HG03064 (cell line): ENCODE data around the gene NEGR1.

Experiments
- ATAC-seq: cut with Tn5 transposase; IDR thresholded peaks from one replicate; pipeline ENCODE4 v1.9.1; 2021; ENCODE audit warnings: low read depth; ENCODE audit not compliant: unreplicated experiment

Gene NEGR1

DNA sequence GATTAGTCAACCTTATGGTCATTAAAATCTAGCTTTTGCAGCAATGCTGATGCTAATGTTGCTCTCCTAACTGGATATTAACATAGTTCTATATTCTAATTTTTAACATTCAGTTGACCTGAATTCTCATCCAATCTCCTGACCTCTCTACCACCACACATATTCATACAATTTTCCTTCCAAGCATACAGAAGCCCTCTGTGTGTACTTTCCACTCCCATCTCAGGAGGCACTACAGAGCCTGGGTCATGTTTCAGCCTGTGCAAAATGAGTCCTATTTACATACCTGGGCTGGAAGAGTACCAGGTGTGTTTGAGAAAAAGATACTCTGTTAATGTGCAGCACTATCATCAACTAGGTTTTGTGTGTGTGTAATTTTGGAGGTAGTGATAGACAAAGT lies 486.3 kb downstream of the NEGR1 start:
- ATAC-seq, result no peak

- no peak for ATAC-seq
Measured at GRCh38 chr1:71792264-71792663, 490.1 kb downstream of the NEGR1 start.

DNA sequence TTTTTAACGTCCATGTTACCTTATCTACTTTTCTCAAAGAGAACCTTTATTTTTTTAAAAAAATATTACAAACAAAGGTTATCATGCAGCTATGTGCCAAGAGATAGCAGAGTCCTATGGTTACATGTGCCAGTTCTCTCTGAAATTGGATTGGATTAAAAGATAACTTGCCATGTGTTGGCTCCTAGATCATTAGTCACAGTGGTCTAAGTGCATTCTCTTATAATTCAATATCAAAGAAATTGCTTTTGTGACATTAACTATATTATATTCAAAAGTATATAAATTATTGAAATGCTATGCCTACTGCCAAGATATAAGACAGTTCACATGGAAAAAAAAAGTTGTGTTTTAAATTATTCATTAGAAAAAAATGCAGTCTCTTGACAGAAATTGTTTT lies 494.2 kb downstream of the NEGR1 start:
- no peak for ATAC-seq

DNA sequence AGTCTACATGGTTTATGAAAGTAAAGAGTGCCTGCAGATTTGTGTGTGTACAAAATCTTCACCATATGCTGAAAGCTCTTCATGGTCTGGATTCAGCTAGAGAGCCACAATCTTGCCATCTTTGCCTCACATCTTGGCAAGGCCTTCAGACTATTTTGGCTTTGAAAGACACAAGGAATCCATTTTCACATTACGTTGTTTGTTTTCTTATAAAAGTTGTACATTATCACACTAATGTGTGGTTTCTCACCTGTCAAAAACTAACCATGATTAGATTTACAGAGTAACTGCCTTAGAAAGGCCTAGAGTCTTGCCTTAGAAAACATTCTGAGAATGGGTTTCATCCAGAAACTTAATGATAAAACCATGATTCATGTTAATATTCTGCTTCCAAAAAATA lies 494.6 kb downstream of the NEGR1 start:
- no peak for ATAC-seq

DNA sequence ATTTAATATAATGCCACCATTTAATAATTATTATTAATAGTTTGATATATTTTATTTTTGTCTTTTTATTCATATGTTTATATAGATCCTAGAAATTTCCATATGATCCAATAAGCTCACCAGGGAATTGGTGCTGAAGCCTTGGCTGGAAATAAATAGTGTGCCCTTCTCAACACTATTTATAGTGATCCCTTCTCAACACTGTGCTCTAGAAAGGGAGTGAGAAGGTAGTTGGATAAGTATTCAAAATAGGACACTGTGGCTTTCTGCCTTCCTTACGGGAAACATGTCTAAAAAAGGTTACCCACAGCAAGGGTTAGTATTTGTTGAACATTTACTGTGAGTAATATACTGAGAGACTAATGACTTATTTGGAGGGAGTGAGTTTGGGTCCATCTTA lies 496.1 kb downstream of the NEGR1 start:
- ATAC-seq, result no peak

- ATAC-seq, result no peak
Measured at GRCh38 chr1:71785450-71785849, 496.9 kb downstream of the NEGR1 start.

GRCh38 chr1:71785000-71785399 lies 497.3 kb downstream of the NEGR1 start:
- ATAC-seq, result no peak

GRCh38 chr1:71784241-71784640 lies 498.1 kb downstream of the NEGR1 start:
- ATAC-seq, result no peak

- ATAC-seq, result no peak
Measured at GRCh38 chr1:71783071-71783470, 499.3 kb downstream of the NEGR1 start.

GRCh38 chr1:71781450-71781849 lies 500.9 kb downstream of the NEGR1 start:
- ATAC-seq, result no peak

DNA sequence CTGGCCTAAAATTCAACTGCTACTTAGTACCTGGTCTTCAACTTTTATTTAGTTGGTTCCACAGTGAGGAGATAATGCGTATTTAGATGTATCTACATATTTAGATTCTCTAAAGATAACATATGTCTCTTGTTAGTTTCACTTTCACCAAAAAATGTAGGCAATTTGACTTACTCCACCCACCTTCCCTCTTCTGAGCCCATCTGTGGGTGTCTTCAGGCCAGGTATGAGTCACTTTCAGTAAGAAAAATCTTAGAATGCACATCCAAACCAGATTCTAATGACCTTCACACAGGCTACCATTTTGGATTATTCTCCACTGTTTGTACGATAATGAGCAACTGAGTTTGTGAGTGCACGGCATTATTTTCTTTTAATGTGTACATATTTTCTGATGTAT lies 501.7 kb downstream of the NEGR1 start:
- no peak for ATAC-seq

- no peak for ATAC-seq
Measured at GRCh38 chr1:71778940-71779339, 503.4 kb downstream of the NEGR1 start.

GRCh38 chr1:71777094-71777493 lies 505.2 kb downstream of the NEGR1 start:
- ATAC-seq, result no peak

- ATAC-seq, result no peak
Measured at GRCh38 chr1:71774705-71775104, 507.6 kb downstream of the NEGR1 start.

DNA sequence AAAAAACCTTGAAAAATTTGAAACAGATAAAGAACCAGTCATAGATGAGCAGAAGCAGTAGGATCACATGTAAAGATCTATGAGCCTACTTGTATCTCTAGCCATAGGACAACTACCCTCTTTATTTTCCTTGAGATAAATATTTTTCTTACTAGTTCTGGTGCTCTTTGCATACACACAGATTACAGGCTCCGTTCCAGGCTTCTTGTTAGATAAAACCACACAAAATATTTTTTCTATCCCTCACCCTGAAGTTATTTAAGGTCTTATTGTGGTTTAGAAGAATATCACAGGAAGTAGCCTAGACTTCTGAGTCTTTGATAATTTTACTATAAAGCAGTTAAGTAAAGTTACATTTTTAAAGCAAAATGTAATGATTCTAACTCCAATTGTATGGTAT lies 512.2 kb downstream of the NEGR1 start:
- no peak for ATAC-seq

- no peak for ATAC-seq
Measured at GRCh38 chr1:71766748-71767147, 515.6 kb downstream of the NEGR1 start.

DNA sequence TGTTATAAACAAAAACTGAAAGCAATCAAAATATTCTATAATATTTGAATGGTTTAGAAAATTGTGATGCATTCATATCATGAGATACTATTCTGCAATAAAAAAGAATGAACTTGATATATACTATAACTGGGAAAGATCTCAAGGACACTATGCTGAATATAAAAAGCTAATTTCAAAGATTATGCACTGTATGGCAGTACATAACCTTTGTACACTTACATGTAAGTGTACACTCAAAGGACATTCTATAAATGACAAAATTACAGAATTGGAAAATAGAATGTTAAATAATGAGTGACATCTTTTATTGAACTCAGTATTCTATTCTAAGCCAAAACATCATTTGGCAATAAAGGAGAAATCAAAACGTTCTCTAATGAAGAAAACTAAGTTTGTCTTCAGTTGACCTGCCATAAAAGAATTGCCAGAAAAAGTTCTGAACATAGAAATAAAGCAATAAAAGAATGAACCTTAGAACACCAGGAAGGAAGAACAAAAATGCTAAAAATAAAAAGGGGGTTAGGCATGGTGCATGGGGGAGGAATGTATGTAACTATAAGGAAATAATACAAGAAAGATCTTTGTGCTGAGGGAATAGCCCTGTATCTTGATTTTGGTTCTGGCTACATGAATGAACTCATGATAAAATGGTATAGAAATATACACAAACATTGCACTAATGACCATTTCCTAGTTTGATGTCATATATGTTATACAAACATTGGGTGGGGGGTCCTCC lies 519.7 kb downstream of the NEGR1 start:
- no peak for ATAC-seq

DNA sequence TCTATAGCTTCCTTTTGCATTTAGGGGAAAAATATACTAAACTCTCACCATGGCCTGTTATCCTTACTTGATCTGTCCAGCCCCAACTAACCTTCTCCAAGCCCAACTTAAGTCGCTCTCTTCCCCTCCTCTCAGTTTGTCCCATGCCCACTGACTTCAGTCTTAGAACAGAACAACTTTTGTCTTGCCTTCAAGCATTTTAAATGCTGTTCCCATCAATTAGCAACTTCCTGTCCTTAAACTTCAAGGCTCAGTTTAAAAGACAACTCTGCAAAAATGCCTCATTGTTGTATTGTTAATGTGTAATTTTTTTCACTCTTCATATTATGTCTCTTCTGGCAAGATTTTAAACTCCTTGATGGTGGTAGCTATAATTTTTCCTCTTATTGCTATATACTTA lies 526.9 kb downstream of the NEGR1 start:
- ATAC-seq, result no peak

GRCh38 chr1:71753746-71754145 lies 528.6 kb downstream of the NEGR1 start:
- no peak for ATAC-seq

DNA sequence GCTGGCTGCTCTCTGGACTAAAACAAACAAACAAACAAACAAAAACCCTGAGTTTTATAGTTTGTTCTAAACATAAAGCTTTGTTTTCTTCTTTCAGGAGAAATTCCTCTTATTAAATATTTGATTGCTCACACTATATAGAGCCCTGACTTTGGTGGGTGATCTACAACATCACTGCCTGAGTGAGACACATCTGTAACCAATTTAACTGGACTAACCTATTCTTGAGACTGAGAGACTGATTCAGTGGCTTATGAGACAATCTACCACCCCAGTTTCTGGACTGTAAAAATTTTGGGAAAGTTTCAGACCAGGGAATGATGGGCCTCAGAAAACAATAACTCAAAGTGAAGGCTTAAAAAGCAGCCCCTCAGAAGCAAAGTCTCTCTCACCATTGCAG lies 537.0 kb downstream of the NEGR1 start:
- ATAC-seq, result no peak

- ATAC-seq, result no peak
Measured at GRCh38 chr1:71743862-71744261, 538.5 kb downstream of the NEGR1 start.

DNA sequence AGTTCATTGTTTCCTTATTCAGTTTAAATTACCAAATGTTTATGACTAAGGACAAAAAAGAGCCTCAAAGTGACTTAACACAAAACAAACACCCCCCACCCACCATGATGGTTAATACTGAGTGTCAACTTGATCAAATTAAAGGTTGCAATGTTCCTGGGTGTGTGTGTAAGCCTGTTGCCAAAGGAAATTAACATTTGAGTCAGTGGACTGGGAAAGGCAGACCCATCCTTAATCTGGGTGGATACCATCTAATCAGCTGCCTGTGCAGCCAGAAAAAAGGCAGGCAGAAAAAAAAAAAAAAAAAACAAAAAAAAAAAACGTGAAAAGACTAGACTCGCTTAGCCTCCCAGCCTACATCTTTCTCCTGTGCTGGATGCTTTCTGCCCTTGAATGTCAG lies 543.4 kb downstream of the NEGR1 start:
- ATAC-seq, result no peak

GRCh38 chr1:71738256-71738655 lies 544.1 kb downstream of the NEGR1 start:
- no peak for ATAC-seq
